Measurements from ENCODE around the gene DAAM1. TPM values are rescaled to one million over a fixed set of nuclear protein-coding genes. Genes with fewer than 3 reads are reported as not detected.
A peak's percentile ranks its signal among the peaks of the same experiment; 100 is the strongest.

DAAM1 gene
- total RNA-seq, 4 donors from 2014 or later: 13.5 to 72.7 (median 46.2) TPM

DNA sequence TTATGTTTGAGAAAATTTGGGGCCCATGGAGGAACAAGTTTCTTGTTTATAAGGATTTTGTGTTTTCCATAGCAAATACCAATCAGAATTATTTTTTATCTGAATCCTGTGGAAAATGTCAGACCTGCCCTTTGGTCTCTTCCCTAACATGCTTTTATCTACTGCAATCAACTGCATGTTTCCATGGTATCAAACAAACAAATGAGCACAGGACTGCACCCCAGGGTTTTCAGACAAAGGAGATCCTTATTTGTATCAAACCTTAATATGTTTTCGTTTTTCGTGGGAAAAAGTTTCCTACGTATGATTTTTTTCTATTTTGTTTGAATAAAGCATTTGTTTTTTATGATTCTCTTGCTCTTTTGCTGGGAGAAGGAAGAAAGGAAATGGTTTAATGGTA, 185.6 kb downstream of the DAAM1 start:
- no peaks in the 10 kb centered on the region for H3K9me3 ChIP-seq
- H3K27ac ChIP-seq: peak overlapping the region in 1 of 2 donors; percentile 72
- no peak overlapping the region for H3K4me3 ChIP-seq
- no peaks in the 10 kb centered on the region for H3K27me3 ChIP-seq
- H3K4me1 ChIP-seq: peaks cover 4% of the 10 kb centered on the region in 2 donors
- intact Hi-C loops (cut with DNase I; ENCODE audit: low total_unique reads): no loop called here
- no peak for DNase-seq
- no peaks in the 10 kb centered on the region for H3K36me3 ChIP-seq
- TF ChIP-seq POLR2A (IDR thresholded peaks at IDR 0.05): no peak
- TF ChIP-seq, protein P1, sequence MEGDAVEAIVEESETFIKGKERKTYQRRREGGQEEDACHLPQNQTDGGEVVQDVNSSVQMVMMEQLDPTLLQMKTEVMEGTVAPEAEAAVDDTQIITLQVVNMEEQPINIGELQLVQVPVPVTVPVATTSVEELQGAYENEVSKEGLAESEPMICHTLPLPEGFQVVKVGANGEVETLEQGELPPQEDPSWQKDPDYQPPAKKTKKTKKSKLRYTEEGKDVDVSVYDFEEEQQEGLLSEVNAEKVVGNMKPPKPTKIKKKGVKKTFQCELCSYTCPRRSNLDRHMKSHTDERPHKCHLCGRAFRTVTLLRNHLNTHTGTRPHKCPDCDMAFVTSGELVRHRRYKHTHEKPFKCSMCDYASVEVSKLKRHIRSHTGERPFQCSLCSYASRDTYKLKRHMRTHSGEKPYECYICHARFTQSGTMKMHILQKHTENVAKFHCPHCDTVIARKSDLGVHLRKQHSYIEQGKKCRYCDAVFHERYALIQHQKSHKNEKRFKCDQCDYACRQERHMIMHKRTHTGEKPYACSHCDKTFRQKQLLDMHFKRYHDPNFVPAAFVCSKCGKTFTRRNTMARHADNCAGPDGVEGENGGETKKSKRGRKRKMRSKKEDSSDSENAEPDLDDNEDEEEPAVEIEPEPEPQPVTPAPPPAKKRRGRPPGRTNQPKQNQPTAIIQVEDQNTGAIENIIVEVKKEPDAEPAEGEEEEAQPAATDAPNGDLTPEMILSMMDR (IDR thresholded peaks at IDR 0.05): no peak

DNA sequence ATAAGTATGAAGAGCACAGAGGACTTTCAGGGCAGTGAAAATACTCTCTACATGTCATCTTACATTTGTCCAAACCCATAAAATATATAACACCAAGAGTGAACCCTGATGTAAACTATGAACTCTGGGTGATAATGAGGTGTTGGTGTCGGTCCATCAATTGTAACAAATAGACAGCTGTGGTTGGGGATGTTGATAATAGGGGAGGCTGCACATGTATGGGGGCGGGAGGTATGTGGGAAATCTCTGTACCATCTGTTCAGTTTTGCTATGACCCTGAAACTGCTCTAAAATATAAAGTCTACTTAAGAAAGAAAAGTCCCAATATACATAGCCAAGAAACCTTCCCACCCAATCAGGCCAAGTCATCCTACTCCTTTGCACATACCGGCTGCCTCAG, 188.2 kb downstream of the DAAM1 start:
- intact Hi-C loops (cut with DNase I; ENCODE audit: low total_unique reads): no loop called here
- H3K4me3 ChIP-seq: no peak overlapping the region
- TF ChIP-seq POLR2A (IDR thresholded peaks at IDR 0.05): no peak
- TF ChIP-seq, protein P1 (IDR thresholded peaks at IDR 0.05): no peak
- H3K27ac ChIP-seq: peak overlapping the region; percentile 68 to 72
- peaks cover 1 to 4% of the 10 kb centered on the region in 2 donors for H3K4me1 ChIP-seq
- no peak for DNase-seq
- no peaks in the 10 kb centered on the region for H3K9me3 ChIP-seq
- no peaks in the 10 kb centered on the region for H3K27me3 ChIP-seq
- no peaks in the 10 kb centered on the region for H3K36me3 ChIP-seq

DNA sequence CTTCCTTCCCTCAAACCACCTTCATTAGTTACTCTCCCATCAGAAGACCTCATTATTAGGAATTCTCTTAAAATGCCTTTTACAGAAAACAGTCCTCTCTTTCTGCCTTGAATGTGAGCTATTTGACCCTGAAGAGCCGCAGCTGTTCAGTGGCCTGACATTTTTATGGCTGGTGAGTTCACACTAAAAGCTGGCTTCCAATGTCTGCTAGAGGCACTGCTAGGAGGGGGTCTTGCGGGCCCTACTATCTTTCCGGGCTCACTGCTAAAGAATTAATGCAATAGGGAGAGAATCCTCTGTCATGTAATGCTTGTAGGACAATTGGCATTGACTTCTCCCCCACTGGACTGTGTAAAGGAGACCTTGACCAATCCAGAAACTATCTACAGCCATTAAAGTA, 189.0 kb downstream of the DAAM1 start:
- no peak overlapping the region for H3K4me3 ChIP-seq
- TF ChIP-seq, protein P1 (IDR thresholded peaks at IDR 0.05): no peak
- TF ChIP-seq POLR2A (IDR thresholded peaks at IDR 0.05): no peak
- peaks cover 0 to 4% of the 10 kb centered on the region in 2 donors for H3K4me1 ChIP-seq
- H3K36me3 ChIP-seq: no peaks in the 10 kb centered on the region
- intact Hi-C loops (cut with DNase I; ENCODE audit: low total_unique reads): no loop called here
- peak; percentile 52 to 69 for DNase-seq
- H3K27ac ChIP-seq: peak overlapping the region; percentile 68 to 72
- H3K9me3 ChIP-seq: no peaks in the 10 kb centered on the region
- no peaks in the 10 kb centered on the region for H3K27me3 ChIP-seq

DNA sequence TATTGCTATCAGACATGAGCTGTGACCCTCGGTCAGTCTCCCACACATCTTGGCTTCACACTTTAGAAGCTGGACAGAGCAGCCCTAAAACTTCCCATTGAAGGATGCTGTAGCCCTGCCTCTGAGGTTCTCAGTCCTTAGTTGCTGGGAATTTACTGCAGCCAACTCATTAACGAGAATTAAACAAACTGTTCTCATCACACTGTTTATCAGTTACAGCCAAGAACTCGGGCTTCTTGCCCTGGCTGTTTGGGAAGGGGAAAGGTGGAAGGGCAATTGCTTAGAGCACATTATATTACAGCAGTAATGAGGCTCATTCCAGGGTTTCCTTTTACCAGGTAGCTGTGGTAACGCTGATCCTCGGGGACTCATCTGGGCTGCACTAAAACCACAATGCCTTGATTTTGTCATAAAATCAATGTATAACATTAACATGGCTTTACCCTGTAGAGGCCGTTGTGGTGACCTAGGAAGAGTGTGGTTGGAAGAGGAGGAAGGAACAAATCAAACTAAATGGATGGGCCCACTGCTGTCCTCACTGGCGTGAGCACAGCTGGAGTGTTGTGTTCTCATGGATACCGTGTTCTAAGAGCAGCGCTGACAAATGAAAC, 189.6 kb downstream of the DAAM1 start:
- H3K36me3 ChIP-seq: no peaks in the 10 kb centered on the region
- DNase-seq: peak; percentile 40 to 58

DNA sequence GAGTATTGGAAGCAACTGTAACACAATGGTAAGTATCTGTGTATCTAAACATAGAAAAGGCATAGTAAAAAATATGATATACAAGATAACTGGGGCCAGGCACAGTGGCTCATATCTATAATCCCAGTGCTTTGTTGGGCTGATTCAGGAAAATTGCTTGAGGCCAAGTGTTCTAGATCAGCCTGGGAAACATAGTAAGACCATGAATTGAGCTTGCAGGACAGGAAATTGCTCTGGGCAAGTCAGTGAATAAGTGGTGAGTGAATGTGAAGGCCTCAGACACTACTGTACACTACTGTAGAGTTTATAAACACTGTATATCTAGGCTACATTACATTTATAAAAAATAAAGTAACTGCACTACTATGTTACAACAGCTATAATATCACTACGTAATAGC, 201.5 kb downstream of the DAAM1 start:
- DNase-seq: no peak
- Histone ChIP-seq H3K4me3 (no peak overlapping the region), H3K27me3 (no peaks in the 10 kb centered on the region), H3K9me3 (no peaks in the 10 kb centered on the region), H3K36me3 (no peaks in the 10 kb centered on the region), H3K4me1 (no peaks in the 10 kb centered on the region), H3K27ac (no peak overlapping the region)
- TF ChIP-seq POLR2A (IDR thresholded peaks at IDR 0.05): no peak
- TF ChIP-seq, protein P1 (IDR thresholded peaks at IDR 0.05): no peak
- intact Hi-C loops (cut with DNase I; ENCODE audit: low total_unique reads): no loop called here

More for the DNA sequence above, 189.6 kb downstream of the DAAM1 start:
- TF ChIP-seq POLR2A (IDR thresholded peaks at IDR 0.05): no peak
- TF ChIP-seq, protein P1 (IDR thresholded peaks at IDR 0.05): no peak
- Histone ChIP-seq H3K4me1 (peaks cover 0 to 4% of the 10 kb centered on the region in 2 donors), H3K27me3 (no peaks in the 10 kb centered on the region), H3K27ac (peak overlapping the region; percentile 68 to 72), H3K4me3 (no peak overlapping the region), H3K9me3 (no peaks in the 10 kb centered on the region)
- intact Hi-C loops (cut with DNase I; ENCODE audit: low total_unique reads): no loop called here

Data from uterus (tissue), 4 donors.